ENCODE results near the gene KRTAP5-2.

KRTAP5-2 gene

DNA sequence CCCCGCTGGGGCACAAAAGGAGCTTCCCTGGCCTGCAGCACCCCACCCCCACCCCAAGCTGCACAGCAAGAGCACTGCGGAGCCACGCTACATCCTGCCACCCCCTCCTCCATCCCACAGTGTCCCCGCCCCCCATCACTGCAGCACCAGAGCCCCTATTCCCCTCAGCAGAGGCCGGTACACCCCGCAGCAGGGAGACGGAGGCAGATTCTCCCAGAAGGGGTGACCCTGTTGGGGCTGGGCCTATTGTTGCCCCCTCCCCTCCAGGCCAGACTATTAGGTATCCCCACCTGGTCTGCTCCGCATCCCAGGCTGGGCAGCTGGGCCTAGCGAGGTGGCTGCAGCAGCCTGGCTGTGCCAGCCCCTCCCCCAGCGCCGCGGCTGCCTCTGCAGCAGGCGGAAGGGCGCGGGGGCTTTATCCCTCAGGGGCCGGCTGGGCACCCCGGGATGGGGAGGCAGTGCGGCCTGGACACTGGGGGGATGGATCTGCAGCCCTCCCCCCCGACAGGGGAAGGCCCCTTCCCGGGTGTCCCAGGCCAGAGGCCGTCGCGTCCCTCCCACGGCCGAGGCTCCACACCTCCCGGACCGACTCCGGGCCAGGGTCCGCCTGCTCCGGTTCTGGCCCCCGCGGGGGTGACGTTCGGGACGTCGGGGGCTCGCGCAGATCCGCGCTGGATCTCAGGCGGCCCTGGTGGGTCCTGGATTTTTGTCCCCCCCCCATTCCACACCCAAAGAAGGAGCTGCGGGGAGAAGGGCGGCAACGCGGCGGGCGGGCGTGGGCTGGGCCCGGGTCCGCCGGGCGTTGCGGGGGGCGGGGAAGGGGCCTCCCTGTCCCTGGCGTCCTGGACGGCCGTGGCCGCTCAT is 27.0 kb downstream of the KRTAP5-2 start:
- peak overlapping the region; percentile 56 for H3K4me3 ChIP-seq (ENCODE audit: low read length)
- no peak for DNase-seq (ENCODE audit: low read depth)
- TF ChIP-seq, protein P1, sequence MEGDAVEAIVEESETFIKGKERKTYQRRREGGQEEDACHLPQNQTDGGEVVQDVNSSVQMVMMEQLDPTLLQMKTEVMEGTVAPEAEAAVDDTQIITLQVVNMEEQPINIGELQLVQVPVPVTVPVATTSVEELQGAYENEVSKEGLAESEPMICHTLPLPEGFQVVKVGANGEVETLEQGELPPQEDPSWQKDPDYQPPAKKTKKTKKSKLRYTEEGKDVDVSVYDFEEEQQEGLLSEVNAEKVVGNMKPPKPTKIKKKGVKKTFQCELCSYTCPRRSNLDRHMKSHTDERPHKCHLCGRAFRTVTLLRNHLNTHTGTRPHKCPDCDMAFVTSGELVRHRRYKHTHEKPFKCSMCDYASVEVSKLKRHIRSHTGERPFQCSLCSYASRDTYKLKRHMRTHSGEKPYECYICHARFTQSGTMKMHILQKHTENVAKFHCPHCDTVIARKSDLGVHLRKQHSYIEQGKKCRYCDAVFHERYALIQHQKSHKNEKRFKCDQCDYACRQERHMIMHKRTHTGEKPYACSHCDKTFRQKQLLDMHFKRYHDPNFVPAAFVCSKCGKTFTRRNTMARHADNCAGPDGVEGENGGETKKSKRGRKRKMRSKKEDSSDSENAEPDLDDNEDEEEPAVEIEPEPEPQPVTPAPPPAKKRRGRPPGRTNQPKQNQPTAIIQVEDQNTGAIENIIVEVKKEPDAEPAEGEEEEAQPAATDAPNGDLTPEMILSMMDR (conservative IDR thresholded peaks at IDR 0.05; ENCODE audit: low read depth, low read length): no peak

DNA sequence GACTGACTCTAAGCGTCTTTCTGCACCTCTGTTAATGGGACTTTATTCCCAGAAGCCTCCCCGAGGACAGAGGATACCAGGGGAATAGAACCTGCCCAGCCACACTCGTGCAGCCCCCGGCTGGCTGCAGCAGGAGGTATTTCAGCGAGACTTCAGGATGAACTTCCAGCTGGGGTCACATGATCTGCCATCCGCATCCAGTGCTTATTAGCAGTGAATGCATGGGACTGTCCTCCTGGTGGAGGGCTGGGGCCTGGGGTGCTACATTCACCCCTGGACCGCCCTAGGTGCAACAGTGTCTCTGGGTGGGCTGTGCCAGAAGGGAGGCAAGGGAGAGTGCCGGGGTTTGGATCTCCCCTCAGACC is 27.6 kb downstream of the KRTAP5-2 start:
- DNase-seq (ENCODE audit: low read depth): no peak
- TF ChIP-seq, protein P1 (conservative IDR thresholded peaks at IDR 0.05; ENCODE audit: low read depth, low read length): no peak
- peak overlapping the region; percentile 56 for H3K4me3 ChIP-seq (ENCODE audit: low read length)

- no peak for DNase-seq (ENCODE audit: low read depth)
- H3K4me3 ChIP-seq (ENCODE audit: low read length): no peak overlapping the region
- TF ChIP-seq, protein P1 (conservative IDR thresholded peaks at IDR 0.05; ENCODE audit: low read depth, low read length): no peak
Observed at GRCh38 chr11:1570001-1570453, 28.1 kb downstream of the KRTAP5-2 start.

DNA sequence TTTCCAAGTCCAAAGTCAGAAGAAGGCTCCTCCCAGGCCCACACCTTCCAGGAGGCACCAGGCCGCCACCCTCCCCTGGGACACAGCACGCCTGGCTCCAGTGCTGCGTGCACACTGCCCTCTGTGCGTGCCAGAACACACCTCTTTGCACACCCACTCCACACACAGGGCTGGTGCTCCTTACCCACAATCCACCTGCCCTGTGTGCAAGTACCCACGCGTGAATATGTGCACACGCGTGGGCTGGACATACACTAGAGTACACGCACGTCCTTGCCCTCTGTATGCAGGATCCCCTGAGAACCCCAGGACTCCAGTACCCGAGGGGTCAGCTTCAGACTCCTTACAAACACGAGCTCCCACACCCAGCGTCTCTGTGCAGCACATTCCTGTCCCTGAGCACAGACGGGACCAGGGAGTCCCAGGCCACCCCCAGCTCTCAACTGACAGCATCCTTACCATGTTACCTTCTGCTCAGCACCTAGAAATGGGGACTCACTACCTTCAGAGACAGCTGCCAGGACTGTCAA is 28.8 kb downstream of the KRTAP5-2 start:
- no peak for DNase-seq (ENCODE audit: low read depth)
- TF ChIP-seq, protein P1 (conservative IDR thresholded peaks at IDR 0.05; ENCODE audit: low read depth, low read length): no peak
- H3K4me3 ChIP-seq (ENCODE audit: low read length): no peak overlapping the region

DNA sequence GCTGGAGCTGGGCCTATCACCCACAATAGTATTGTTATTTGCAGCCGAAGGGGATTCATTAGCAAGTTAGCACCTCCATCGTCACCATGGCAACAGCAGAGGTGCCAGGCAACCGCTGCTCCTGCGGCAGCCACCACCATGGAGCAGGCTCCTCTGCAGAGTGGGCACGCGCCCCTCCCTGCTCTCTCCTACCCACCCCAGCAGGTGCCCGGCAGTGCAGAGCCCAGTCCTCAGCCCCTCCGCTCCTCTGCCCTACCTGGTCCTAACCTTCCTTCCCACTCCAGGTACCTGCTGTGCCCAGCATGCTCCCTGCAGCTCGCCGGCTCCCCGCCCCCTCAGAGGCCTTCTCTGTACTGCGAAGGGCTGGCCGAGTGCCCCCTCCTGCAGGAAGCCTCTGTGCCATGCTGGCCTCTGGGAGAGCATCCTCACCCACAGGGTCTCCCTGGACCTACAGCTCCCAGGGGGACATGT is 29.6 kb downstream of the KRTAP5-2 start:
- no peak for DNase-seq (ENCODE audit: low read depth)
- H3K4me3 ChIP-seq (ENCODE audit: low read length): no peak overlapping the region
- TF ChIP-seq, protein P1 (conservative IDR thresholded peaks at IDR 0.05; ENCODE audit: low read depth, low read length): no peak

DNA sequence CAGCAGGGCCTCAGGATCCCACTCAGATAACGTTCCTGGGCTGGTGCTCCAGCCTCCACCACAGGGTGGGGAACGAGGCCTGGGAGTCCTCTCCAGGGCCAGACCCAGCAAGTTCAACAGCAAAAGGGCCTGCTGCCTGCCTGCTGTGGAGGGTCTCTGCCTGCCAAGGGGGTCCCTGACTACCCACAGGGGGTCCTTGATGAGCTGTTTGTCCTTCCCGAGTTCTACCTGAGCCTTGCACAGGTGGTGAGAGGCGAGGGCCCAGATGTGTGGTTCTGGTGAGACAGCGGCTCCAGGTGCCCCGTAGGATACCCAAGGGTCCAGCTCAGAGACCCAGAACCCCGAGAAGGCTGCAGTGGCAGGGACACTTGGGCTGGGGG is 30.4 kb downstream of the KRTAP5-2 start:
- no peak overlapping the region for H3K4me3 ChIP-seq (ENCODE audit: low read length)
- TF ChIP-seq, protein P1 (conservative IDR thresholded peaks at IDR 0.05; ENCODE audit: low read depth, low read length): no peak
- DNase-seq (ENCODE audit: low read depth): no peak

Measured in retinal pigment epithelial cell (primary cell).